ENCODE data around the gene IL17RC.

Gene IL17RC

GRCh38 chr3:9940746-9941145, 23.8 kb downstream of the IL17RC start:
- in situ Hi-C loops (cut with HindIII; ENCODE audit: low pct_ligation_motif_present, low sequenced_read_pairs): no loop called here
- Histone ChIP-seq H3K27ac (no peak overlapping the region), H3K27me3 (replicated peaks) (no peaks in the 10 kb centered on the region), H3K36me3 (replicated peaks) (peaks cover 36% of the 10 kb centered on the region), H3K4me3 (ENCODE audit: low read depth, low read length) (no peak overlapping the region)
- DNase-seq: no peak
- TF ChIP-seq CTCF (IDR thresholded peaks at IDR 0.05; ENCODE audit: low read depth, low read length, missing control alignments): no peak

- in situ Hi-C loops (cut with HindIII; ENCODE audit: low pct_ligation_motif_present, low sequenced_read_pairs): no loop called here
These were observed 25.3 kb downstream of the IL17RC start for GRCh38 chr3:9942164-9942563.

GRCh38 chr3:9942934-9943690, 26.2 kb downstream of the IL17RC start:
- TF ChIP-seq CTCF (IDR thresholded peaks at IDR 0.05; ENCODE audit: low read depth, low read length, missing control alignments): no peak
- Histone ChIP-seq H3K27ac (no peak overlapping the region), H3K36me3 (replicated peaks) (peaks cover 17% of the 10 kb centered on the region), H3K4me3 (ENCODE audit: low read depth, low read length) (no peak overlapping the region), H3K27me3 (replicated peaks) (no peaks in the 10 kb centered on the region)
- in situ Hi-C loops (cut with HindIII; ENCODE audit: low pct_ligation_motif_present, low sequenced_read_pairs): no loop called here
- no peak for DNase-seq

More at GRCh38 chr3:9942164-9942563, 25.3 kb downstream of the IL17RC start:
- no peak for DNase-seq
- TF ChIP-seq CTCF (IDR thresholded peaks at IDR 0.05; ENCODE audit: low read depth, low read length, missing control alignments): no peak
- Histone ChIP-seq H3K27me3 (replicated peaks) (no peaks in the 10 kb centered on the region), H3K36me3 (replicated peaks) (peaks cover 26% of the 10 kb centered on the region), H3K27ac (no peak overlapping the region), H3K4me3 (ENCODE audit: low read depth, low read length) (no peak overlapping the region)

- in situ Hi-C loops (cut with HindIII; ENCODE audit: low pct_ligation_motif_present, low sequenced_read_pairs): no loop called here
- H3K27ac ChIP-seq: no peak overlapping the region
- peaks cover 14% of the 10 kb centered on the region for H3K36me3 ChIP-seq (replicated peaks)
- no peak overlapping the region for H3K4me3 ChIP-seq (ENCODE audit: low read depth, low read length)
- no peak for DNase-seq
- no peak for TF ChIP-seq CTCF (IDR thresholded peaks at IDR 0.05; ENCODE audit: low read depth, low read length, missing control alignments)
- H3K27me3 ChIP-seq (replicated peaks): no peaks in the 10 kb centered on the region
These were observed 27.4 kb downstream of the IL17RC start for GRCh38 chr3:9944271-9944670.

- in situ Hi-C loops (cut with HindIII; ENCODE audit: low pct_ligation_motif_present, low sequenced_read_pairs): no loop called here
- H3K36me3 ChIP-seq (replicated peaks): peaks cover 14% of the 10 kb centered on the region
- H3K27me3 ChIP-seq (replicated peaks): no peaks in the 10 kb centered on the region
- H3K27ac ChIP-seq: no peak overlapping the region
- no peak for TF ChIP-seq CTCF (IDR thresholded peaks at IDR 0.05; ENCODE audit: low read depth, low read length, missing control alignments)
- H3K4me3 ChIP-seq (ENCODE audit: low read depth, low read length): no peak overlapping the region
- no peak for DNase-seq
These were observed 28.5 kb downstream of the IL17RC start for GRCh38 chr3:9945358-9945757.

All from brain microvascular endothelial cell (primary cell).